NCI-H128 (cell line): ENCODE data around the gene GDF11.

Source experiments
- DNase-seq: peaks from one replicate; lab custom pipeline; 2025; ENCODE audit not compliant: unreplicated experiment; lab: John Stamatoyannopoulos, UW

The GDF11 gene

DNA sequence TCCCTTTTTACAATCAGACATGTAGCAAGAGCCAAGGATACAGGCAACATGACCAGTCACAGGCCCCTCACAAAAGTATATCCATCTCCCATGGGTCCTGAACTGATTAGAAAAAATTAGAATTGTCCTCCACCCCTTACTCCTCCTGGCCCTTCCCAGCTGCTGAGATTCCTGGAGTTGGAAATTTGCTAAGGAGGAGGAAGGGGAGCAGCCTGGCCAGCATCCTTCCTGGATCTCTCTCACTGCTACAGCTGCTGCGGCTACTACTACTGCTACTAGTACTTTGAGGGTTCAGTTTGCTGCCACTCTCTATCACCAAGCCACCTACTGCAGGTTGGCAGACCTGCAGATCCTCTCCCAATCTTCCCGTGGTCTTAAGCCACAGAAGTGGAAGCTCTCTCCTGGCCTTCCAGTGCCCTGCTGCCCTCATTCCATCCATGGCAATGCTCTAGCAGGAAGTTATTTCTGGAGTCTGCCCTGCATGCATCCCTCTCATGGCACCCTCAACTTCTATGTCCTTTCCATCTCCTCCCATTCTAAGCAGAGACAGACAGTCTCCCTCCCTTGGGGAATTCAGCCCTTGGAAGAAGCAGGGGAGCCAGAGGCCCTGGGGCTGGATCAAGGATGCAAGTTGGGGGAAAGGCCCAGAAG lies 36.2 kb upstream of the GDF11 start:
- DNase-seq = no peak

DNA sequence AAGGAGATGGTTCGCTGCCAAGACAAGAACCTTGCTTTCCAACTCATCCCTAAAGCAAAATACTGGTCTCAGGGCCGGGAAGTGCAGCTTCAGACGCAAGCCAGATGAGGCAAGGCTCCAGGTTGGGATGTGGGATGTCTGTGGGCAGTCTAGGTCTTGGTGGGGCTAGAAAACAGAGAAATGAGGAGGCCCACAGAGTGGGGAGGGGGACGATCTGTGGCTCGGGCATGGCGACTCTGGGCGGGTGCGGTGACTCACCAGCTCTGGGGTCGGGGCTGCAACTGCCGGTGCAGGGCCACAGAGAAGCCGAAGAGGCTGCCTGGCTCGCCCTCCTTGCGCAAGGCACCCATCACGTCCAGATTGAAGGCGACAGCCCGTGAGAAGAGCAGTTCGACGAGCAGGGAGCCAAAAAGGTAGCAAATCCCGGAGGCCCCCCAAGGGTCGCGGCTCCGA lies 35.7 kb upstream of the GDF11 start:
- DNase-seq = no peak

DNA sequence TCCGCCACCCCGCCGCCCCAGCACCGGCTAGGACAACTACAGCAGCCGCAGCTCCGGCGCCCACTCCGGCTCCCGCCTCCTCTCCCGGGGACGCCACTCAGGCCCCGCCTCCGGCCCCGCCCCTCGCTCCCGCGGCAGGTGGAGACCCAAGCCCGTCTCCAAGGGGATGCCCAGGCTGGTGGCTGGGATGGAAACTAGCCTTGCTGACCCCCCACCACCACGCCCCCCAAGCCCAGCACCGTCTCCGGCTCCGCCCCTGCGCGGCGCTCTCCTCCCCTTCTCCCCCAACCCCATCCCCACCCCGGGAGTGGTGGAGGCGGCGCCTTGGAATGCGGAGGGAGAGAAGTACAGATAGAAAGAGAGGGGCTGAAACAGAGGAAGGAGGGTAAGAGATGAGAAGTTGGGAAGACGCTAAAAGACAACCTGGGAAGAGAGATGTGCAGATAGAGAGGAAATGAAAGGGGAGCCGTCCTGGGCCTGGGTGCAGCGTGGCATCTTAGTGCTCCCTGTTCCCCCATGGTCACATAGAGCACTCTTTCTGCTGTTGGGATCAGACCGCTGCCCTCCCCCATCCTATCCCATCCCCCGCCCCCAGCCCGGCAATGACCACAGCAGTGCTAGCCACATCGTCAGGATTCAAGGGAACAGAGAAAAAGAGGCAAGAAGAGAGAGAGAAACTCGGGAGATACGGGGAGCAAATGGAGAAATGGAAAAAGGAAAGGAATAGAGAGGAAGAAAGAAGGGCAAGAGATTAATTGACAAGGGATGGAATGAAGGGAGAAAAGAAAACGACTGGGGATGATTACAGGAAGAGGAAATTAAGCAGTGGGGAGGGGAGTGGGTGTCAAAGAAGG lies 34.9 kb upstream of the GDF11 start, which contains the start of gene ITGA7:
Gene ITGA7 (minus strand): TSS at position 64 of the 854 bp plus-strand sequence. CDS start 222 bp downstream, outside the sequence.
- peak; percentile 46 for DNase-seq

DNA sequence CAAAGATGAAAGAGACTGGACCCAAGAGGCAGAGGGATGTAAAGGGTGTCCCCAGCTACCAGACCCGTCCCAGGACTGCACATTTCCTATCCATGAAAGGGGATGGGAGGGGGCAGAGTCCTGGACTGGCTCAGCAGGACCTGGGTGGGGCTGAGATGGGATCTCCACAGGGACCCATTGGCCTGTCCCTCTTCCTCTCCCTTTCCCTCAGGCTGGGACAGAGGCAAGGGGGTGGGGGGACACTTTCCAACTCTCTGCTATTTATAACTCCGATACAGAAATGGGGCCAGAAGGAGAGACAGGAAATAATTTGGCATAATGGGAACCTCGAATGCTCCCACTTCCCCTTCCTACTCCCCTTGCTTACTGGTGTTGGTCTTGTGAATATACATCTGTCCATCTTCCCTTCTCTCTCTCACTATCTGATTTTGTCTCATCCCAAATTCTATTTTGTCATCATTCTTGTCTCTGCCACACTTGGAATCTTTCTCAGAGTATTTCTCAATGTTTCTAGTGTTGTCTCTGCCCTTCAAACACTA lies 34.2 kb upstream of the GDF11 start:
- no peak for DNase-seq

DNA sequence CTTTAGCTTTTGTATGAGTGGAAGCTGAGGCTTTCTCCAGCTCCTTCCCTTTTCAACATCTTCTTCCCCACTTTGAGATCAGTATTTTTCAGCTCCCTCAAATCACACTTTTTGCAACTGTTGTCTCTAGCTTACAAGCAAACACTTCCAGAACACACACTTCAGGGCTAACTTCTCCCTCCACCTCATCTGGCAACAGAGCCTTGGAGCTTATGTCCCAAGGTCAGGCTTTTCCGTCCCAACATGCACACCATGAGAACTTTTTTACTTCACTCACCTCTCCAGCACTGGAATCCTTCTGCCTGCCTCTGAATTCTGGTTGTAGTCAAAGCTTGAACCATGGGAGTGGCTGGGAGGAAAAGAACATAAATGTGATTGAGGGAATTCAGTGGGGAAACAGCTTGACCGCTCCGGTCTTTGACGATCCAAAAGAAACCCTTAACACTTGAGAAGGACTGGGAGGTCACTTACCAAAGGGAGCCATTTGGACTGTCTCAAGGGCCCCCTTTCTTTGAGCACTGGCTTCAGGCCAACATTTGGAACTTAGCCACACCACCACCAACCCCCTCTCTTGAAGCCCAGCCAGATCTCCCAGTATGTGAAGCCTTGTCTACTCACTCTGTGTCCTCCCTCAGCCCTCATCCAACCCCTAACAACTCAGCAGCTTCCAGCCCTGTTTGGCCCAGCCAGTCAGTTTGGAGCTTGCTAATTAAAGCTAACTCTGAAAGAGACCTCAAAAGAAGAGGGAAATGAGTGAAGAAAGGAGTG lies 31.0 kb upstream of the GDF11 start:
- no peak for DNase-seq

DNA sequence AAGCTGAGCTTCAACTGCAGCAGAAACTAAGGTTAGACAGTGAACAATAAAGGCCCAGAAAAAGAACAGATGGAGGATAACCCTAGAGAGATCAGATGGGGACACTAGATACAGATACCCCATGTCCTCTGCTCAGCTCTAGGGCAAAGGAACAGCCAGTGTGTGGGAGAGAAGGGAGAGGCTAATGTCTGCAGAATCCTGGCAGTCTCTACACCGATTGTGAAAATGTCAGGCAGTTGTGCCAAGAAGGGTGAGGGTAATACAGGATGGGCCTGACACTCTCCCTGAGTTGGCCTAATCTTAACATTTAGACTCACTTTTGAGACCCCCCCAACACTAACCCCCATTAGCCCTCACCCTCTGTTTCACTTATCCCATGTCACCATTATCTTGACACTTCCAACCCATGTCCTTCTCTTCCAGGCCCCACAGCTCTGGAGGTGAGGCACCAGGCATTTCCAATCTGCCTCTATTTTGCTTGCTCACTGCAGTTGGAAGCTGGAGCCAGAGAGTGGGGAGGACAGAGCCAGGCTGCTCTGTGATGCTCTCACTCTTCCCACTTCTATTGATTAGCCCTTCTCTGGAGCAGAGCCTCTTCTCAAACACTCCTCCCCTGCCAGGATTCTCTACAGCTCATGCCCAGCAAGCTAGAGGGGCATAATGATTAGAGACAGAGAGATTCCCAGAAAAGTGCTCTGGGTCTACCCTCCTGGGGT lies 30.1 kb upstream of the GDF11 start:
- no peak for DNase-seq

DNA sequence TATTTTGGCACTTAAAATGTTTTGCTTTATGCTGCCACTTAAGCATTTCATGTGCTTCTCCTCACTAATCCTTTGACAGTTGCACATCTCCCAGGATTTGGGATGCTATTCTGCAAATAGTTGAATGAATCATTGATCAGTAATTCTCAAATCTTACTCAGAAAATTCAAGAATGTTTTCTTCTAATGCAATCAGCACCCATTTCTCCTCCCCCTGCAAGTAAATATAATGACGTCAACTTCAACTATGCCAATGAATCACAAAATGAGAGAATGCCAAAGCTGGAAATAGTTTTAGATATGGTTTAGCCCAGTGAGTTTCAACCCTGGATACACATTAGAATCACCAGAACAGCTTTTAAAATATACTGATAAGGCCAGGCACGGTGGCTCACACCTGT lies 29.2 kb upstream of the GDF11 start:
- no peak for DNase-seq

DNA sequence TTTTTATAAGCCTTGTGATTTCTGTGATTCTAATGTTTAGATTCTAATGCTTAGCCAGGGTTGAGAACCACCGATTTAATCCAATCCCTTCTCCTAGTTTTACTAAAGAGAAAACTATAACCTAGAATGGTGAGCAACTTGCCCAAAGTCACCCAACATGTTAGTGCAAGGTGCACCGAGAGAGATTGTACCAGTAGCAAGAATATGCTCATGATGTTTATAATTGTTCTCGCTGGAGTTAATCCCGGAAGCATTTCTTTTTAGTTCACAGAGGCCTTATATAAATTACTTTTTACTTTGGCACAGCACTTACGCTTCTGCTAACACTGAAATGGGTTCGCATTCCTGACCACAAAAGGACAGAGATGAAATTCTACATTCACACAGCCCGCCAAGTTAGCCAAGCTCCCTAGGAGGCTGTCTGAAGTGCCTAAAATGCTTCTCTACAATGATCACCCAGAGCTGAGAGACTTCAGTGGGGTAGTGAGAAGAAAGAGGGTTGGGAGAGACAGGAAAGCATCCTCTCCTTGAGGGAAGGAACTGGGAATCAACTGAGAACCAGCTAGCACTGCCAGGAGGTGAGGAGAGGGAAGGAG lies 27.7 kb upstream of the GDF11 start:
- DNase-seq = no peak

DNA sequence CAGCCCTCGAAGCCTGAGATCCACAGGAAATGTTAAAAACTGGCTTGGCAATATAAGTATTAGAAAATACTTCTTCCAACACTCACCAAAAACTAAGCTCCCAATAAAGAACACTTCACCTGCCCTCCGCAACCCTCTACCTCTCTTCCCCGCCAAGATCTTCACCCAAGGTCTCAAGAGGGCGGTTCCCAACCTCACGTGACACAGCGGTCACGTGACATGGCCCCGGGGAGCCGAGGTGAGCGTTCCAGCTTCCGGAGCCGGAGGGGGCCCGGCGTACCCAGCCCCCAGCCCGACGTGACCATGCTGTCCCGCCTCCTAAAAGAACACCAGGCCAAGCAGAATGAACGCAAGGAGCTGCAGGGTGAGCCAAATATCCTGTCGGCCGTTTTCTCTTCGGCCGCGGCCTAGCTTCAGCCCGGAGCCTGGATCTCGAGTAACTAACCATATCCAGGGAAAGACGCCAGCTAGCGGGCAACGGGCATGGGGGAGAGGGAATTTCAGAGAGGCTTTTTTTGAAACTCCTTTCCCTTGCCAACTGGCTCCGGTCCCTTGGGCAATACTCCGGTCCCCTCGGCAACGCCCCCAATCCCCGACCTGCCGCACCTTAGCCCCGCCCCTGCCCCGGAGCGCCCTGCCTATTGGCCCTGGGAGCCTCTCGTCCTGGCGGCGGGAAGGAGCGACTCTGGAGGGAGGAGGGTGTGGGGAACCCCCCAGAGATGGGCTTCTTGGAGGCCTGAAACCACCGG lies 26.9 kb upstream of the GDF11 start, which contains the start of gene BLOC1S1:
Gene BLOC1S1 (plus strand): TSS at position 214 of the 749 bp plus-strand sequence. CDS start 6 bp downstream, at position 220.
- DNase-seq = peak; percentile 90

DNA sequence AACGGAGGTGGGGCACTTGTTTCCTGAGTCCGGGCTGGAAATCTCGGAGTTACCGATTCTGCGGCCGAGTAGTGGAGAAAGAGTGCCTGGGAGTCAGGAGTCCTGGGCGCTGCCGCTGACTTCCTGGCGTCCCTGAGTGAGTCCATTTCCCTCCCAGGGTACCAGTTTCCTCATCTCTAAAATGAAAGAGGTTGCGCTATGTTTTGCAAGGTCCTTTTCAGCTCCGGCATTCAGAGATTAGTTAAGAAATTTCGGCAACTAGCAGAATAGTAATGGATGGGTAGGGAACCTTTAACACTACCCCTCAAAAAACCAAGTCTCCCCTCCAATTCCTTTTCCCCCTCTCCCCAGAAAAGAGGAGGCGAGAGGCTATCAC lies 26.4 kb upstream of the GDF11 start:
- no peak for DNase-seq

DNA sequence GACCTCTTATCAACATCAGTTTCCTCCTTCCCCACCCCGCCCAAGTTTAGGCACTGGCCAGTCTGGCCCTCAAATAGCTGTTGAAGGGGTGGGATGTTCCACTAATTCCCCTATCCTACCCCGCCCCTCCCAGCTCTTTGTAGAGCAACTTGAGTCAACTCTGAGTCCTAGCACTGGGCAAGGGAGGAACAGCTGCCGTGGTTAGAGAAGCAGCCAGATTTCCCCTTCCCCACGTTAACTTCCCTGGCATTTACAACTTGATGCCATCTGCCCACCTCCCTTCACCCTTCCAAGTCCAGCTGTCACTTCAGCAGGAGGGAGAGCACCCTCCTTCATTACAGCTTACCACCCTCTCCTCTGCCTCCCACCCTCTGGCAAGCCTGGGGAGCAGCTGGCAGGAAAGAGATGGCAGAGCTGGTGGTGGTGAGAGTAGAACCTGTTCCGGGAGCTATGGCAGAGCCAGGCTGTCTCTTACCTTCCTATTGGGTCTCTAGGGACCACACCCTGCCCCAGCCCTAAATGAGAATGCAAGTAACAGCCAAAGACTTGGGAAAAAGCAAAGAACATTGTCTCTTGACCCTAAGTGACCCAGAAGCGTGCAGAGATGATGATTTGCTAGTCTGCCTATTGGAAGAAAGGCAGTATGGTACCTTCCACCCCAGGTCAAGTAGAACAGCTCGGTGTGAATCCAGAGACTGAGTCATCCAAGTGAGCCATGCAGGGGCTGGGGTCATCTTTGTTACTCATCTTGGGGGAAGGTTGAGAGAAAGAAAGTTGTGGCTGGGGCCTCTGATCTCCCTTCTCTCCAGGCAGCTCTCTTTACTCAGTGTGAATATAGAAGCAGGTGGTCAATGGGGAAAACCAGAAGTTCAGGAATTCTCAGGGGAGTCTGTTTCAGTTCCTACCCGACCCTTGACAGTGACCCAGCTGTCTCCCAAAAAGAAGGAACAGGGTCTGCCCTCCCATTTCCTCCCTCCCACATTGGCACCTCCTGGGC lies 25.6 kb upstream of the GDF11 start:
- no peak for DNase-seq

DNA sequence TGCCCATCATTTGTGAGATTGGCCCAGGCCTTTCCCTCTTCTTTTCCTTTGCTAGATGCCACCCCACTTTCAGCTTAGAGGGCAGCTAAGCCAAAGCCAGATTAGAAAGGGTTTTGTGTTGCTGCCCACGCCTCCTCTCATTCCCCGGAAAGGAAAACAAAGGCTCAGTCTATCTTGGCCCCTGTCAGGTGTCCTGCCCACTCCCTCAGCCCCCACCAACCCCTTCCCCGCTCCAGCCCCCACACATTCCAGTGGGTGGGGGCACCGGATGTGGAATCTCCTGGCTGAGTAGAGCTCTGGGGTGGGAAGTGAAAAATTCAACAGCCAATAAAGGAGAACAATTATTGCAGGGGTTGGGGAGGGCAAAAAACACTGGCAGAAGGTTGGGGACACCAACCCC lies 24.9 kb upstream of the GDF11 start:
- DNase-seq = no peak

DNA sequence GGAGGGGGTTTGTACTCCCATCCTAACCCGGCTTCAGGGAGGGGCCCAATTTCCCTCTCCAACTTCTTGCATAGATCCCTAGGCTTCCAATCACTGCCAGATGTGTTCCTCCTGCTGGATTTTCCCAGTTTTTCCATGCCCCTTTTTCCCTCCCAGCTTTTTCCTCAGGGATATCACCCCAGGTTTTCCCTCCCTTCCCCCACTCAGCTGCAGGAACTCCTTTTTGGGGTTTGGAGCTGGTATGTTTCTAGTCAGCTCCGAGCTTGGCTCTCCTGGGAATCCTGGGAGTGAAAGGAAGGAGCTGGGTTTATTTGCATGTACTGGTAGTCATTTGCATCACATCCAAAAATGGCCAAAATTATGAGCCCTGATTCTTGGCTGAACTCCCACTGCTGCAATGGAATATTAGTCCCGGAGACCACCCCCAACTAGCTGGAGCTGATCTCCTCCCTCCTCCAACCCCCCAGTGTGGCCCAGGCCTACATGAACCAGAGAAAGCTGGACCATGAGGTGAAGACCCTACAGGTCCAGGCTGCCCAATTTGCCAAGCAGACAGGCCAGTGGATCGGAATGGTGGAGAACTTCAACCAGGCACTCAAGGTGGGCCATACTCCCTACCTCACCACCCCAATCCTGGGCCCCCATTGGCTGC lies 24.2 kb upstream of the GDF11 start:
- no peak for DNase-seq

DNA sequence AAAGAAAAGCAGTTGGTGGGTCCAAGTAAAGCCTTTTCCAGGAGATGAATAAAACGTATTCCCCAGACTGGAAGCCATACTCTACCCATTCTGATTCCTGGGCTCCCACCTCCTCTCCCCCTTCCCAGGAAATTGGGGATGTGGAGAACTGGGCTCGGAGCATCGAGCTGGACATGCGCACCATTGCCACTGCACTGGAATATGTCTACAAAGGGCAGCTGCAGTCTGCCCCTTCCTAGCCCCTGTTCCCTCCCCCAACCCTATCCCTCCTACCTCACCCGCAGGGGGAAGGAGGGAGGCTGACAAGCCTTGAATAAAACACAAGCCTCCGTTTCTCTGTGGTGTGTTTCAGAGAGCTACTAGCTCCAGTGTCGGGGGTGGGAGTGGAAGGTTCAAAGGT lies 23.6 kb upstream of the GDF11 start:
- no peak for DNase-seq

DNA sequence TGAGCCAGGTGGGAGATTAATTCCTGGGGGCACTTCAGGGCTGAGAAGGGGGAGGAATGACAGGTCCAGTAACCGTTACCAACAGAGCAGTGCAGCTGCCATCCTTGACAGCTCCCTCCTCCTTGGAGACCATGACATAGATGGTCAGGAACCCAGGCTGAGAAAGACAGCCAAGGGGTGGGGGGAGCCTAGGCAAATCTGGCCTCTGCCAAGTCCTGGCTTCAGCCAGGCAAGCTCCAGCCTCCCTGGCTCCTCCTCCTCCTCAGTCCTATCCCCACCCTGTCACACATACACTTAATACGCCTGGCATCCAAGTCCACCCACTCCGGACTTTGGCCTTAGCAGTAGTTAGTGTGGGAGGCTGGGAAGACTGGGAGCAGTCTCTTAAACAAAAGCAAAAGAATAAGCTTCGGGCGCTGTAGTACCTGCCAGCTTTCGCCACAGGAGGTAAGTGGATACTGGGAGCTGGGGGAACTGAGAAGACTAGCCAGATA lies 22.8 kb upstream of the GDF11 start, which contains the start of gene RDH5:
Gene RDH5 (plus strand): TSS at position 323 of the 494 bp plus-strand sequence. CDS start 792 bp downstream, outside the sequence.
- no peak for DNase-seq

DNA sequence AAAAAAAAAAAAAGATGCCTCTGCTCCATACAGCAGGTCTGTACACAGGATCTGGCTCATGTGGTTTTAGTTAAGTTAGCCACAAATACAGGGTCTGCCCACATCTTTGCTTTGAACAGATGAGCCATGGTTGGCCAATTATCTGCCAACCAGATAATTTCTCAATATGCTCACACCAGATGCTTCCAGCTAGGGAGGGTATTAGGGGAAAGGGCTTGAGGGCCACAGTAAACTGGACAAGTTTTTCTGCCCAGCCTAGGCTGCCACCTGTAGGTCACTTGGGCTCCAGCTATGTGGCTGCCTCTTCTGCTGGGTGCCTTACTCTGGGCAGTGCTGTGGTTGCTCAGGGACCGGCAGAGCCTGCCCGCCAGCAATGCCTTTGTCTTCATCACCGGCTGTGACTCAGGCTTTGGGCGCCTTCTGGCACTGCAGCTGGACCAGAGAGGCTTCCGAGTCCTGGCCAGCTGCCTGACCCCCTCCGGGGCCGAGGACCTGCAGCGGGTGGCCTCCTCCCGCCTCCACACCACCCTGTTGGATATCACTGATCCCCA lies 22.0 kb upstream of the GDF11 start:
- DNase-seq = no peak

DNA sequence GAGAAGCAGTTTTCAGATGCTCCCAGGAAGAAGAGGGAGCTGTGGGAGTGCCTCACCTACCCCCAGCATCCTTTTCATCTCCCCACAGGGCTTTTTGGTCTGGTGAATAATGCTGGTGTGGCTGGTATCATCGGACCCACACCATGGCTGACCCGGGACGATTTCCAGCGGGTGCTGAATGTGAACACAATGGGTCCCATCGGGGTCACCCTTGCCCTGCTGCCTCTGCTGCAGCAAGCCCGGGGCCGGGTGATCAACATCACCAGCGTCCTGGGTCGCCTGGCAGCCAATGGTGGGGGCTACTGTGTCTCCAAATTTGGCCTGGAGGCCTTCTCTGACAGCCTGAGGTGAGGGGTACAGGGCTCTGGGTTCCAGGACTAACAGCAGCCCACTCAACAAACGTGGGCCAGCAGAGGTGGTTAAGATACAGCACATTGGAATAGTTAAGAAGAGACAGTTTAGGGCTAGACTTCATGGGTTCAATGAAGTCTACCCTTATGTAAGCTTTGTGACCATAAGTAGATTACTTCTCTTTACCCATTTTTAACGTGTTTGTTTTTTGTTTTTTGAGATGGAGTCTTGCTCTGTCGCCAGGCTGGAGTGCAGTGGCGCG lies 21.2 kb upstream of the GDF11 start:
- DNase-seq = no peak
